Measurements from ENCODE around the gene RASSF1. TPM values are rescaled to one million over a fixed set of nuclear protein-coding genes. Genes with fewer than 3 reads are reported as not detected.

Gene RASSF1
- total and polyA plus RNA-seq, 2 of the 8 experiments (the other 6 are each of a cell fraction or from before 2014, with no cell fraction given) = 10.3 to 15.7 TPM

DNA sequence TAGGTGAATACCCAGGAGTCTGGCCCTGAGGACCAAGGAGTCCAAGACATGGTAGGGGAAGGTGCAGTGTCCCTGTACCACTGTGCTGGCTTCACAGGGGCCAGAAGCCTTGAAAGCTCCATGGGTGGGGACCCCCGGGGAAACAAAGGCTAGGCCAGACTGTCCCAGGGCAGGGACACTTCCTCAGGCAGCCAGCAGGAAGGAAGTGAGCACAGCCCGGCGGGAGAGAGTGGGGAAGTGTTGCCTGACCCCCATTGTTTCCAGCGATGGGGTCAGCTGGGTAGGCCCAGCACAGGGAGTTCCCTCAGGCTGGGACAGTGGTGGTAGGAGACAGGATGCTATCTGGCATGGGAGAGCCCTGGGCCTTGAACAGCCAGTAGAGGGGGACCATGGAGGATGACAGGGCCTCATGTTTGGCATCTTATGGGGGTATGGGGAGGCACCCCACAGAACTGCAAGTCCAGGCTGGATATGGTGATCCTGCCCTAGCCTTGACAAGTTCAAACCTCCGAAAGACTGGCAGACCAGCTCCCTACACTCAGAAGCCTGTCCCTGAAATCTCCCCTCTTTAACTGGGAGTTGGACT lies 16.9 kb downstream of the RASSF1 start:
- WGBS, 2 experiments (ENCODE audit: extremely low coverage in 1 of 2, insufficient coverage in 1 of 2, insufficient read length in 1 of 2, insufficient replicate concordance in 2 of 2, low coverage in 1 of 2, low lambda C conversion rate in 2 of 2, missing lambda C conversion rate in 1 of 2) = 97% methylated on average over 5 of the region's 5 CpGs; no CpG with 5 or more reads in 1 of the 2 experiments
- no peak overlapping the region for H3K9ac ChIP-seq (replicated peaks in 1 of 4; ENCODE audit: extremely low read depth in 1 of 4, low read depth in 3 of 4, low read length in 3 of 4)
- H3K56ac ChIP-seq (replicated peaks; ENCODE audit: insufficient read length, low read depth, low read length) = no peak overlapping the region
- H2BK15ac ChIP-seq (ENCODE audit: low read length) = no peak overlapping the region
- H4K20me1 ChIP-seq (replicated peaks in 1 of 2; ENCODE audit: control insufficient read depth in 1 of 2, insufficient read depth in 2 of 2, low read length in 2 of 2) = peaks cover 7 to 16% of the 10 kb centered on the region in 2 experiments
- H3K79me2 ChIP-seq (ENCODE audit: control insufficient read depth in 1 of 2, insufficient read depth in 2 of 2, low read length in 2 of 2) = peaks cover 0 to 32% of the 10 kb centered on the region in 2 experiments; a peak in 3 of 4 replicates
- peaks cover 28% of the 10 kb centered on the region for H3K23me2 ChIP-seq (ENCODE audit: low read depth, low read length)
- no peak overlapping the region for H3K27ac ChIP-seq (ENCODE audit: low read depth, low read length)
- H2BK5ac ChIP-seq (ENCODE audit: low read depth, low read length) = no peak overlapping the region
- no peak overlapping the region for H3K4me3 ChIP-seq (ENCODE audit: extremely low read depth in 1 of 4, insufficient read depth in 2 of 4, low read depth in 3 of 4, low read length in 4 of 4)
- H2AFZ ChIP-seq (ENCODE audit: low read length) = no peak overlapping the region
- peaks cover 16% of the 10 kb centered on the region for H3K79me1 ChIP-seq (ENCODE audit: low read depth, low read length)
- TF ChIP-seq GTF2F1 (IDR thresholded peaks at IDR 0.05; ENCODE audit: borderline replicate concordance, low read depth, low read length) (no peak), RFX5 (IDR thresholded peaks at IDR 0.05; ENCODE audit: borderline replicate concordance, low read depth, low read length) (no peak), EGR1 (IDR thresholded peaks at IDR 0.05; ENCODE audit: borderline replicate concordance, low read depth, low read length) (no peak), TBP (IDR thresholded peaks at IDR 0.05; ENCODE audit: low read depth, low read length) (no peak), CREB1 (IDR thresholded peaks at IDR 0.05) (no peak), KDM1A (IDR thresholded peaks at IDR 0.05; ENCODE audit: borderline replicate concordance, low read length) (no peak), CBX8 (IDR thresholded peaks at IDR 0.05; ENCODE audit: borderline replicate concordance, low read depth, low read length) (no peak)
- no peak overlapping the region; the same call in 1 of the 2 replicates for H2BK20ac ChIP-seq (ENCODE audit: low read length)
- ChIA-PET POLR2A (ENCODE audit: partially characterized antibody) (interaction anchor here (1.1 to 12.6 kb wide), 8 partner anchors 10 to 48 kb away, joined by 3 to 149 read pairs (median 7); partner anchors contain the start of genes HYAL1, HYAL3, IFRD2 and NAA80), CTCF (ENCODE audit: partially characterized antibody) (interaction anchor here (0.7 to 7.5 kb wide), 24 partner anchors 9 to 183 kb away, joined by 3 to 75 read pairs (median 7); partner anchors contain the start of genes GNAT1, HYAL1, IFRD2 and LSMEM2)
- no peak for FAIRE-seq
- H2AK5ac ChIP-seq (ENCODE audit: low read depth, low read length) = peak overlapping the region; percentile 69; the same call in 1 of the 2 replicates
- no peak overlapping the region for H3K23ac ChIP-seq (ENCODE audit: insufficient read length)
- no peak overlapping the region for H2BK120ac ChIP-seq (replicated peaks; ENCODE audit: low read depth, low read length)
- no peak overlapping the region for H4K8ac ChIP-seq (ENCODE audit: extremely low read depth, insufficient read depth, low read length)
- H4K91ac ChIP-seq (replicated peaks; ENCODE audit: insufficient read length, low read length) = peak overlapping the region; percentile 17
- no peak overlapping the region for H3K4ac ChIP-seq (replicated peaks; ENCODE audit: insufficient read length, low read depth, low read length)
- no peak overlapping the region for H3K14ac ChIP-seq (ENCODE audit: insufficient read length)
- H4K5ac ChIP-seq (ENCODE audit: insufficient read length, low read depth, low read length) = no peak overlapping the region
- no peak overlapping the region; a peak in 1 of 4 replicates for H3K4me2 ChIP-seq (ENCODE audit: insufficient read depth in 1 of 2, low read depth in 2 of 2, low read length in 2 of 2)
- peak overlapping the region; percentile 44; the same call in 1 of the 2 replicates for H2BK12ac ChIP-seq (ENCODE audit: low read depth, low read length)
- no peaks in the 10 kb centered on the region for H3K9me3 ChIP-seq (ENCODE audit: insufficient read depth in 2 of 2, low read depth in 1 of 2, low read length in 1 of 2)
- peaks cover 0 to 38% (median 22%) of the 10 kb centered on the region in 4 experiments; a peak in 6 of 7 replicates for H3K4me1 ChIP-seq (replicated peaks in 1 of 4; ENCODE audit: control insufficient read depth in 3 of 4, insufficient read depth in 4 of 4, low read length in 3 of 4)
- no peak for DNase-seq (ENCODE audit: low read depth in 1 of 2, low spot score in 2 of 2)
- peaks cover 12 to 21% (median 18%) of the 10 kb centered on the region in 4 experiments; a peak in 7 of 8 replicates for H3K36me3 ChIP-seq (ENCODE audit: control insufficient read depth in 2 of 4, insufficient read depth in 4 of 4, low read length in 3 of 4)
- no peaks in the 10 kb centered on the region for H3K27me3 ChIP-seq (replicated peaks in 1 of 4; ENCODE audit: control insufficient read depth in 3 of 4, extremely low read depth in 1 of 4, insufficient read depth in 3 of 4, low read length in 3 of 4)
- no peak overlapping the region for H3K18ac ChIP-seq (ENCODE audit: extremely low read depth, low read length)

Measured in H1 (cell line).